GM12801 (cell line): ENCODE data around the gene NR1D2.

Source experiments
- CTCF ChIP-seq: IDR thresholded peaks from one replicate; pipeline ENCODE4 v1.5.1; 2011; ENCODE audit warnings: control low read depth; ENCODE audit not compliant: insufficient read length; ENCODE audit errors: extremely low read depth

NR1D2 gene

GRCh38 chr3:23915537-23916108, 29.5 kb upstream of the NR1D2 start:
- TF ChIP-seq CTCF: no peak

GRCh38 chr3:23916152-23916885, 28.8 kb upstream of the NR1D2 start:
- no peak for TF ChIP-seq CTCF

GRCh38 chr3:23916886-23917678, 28.0 kb upstream of the NR1D2 start, which contains the start of the genes NKIRAS1 and RPL15:
Gene NKIRAS1 (minus strand): TSS chr3:23916990. CDS start chr3:23910904, 6,086 bp downstream.
Gene RPL15 (plus strand): TSS chr3:23917132. CDS start chr3:23917860, 728 bp downstream.
- no peak for TF ChIP-seq CTCF

- TF ChIP-seq CTCF: no peak
Observed at GRCh38 chr3:23919628-23920027, 25.5 kb upstream of the NR1D2 start.

GRCh38 chr3:23920151-23920655, 24.9 kb upstream of the NR1D2 start:
- TF ChIP-seq CTCF: no peak

GRCh38 chr3:23921052-23921511, 24.0 kb upstream of the NR1D2 start:
- TF ChIP-seq CTCF: no peak

GRCh38 chr3:23923786-23924185, 21.3 kb upstream of the NR1D2 start:
- TF ChIP-seq CTCF: no peak
